ENCODE results near the gene BAIAP2L2. TPM values are rescaled to one million over a fixed set of nuclear protein-coding genes. Genes with fewer than 3 reads are reported as not detected.

Gene BAIAP2L2
- total RNA-seq, 1 donor from 2014 or later: 0.54 TPM

GRCh38 chr22:38072322-38073149 is 37.9 kb downstream of the BAIAP2L2 start:
- H3K9ac ChIP-seq (ENCODE audit: low read length): no peak overlapping the region
- Mint-ChIP-seq H3K36me3 (ENCODE audit: low read depth, unreplicated experiment) (peaks cover 7% of the 10 kb centered on the region), H3K9me3 (ENCODE audit: unreplicated experiment) (no peaks in the 10 kb centered on the region), H3K27me3 (ENCODE audit: low read depth, unreplicated experiment) (peaks cover 3% of the 10 kb centered on the region), H3K4me1 (ENCODE audit: low read depth, unreplicated experiment) (no peaks in the 10 kb centered on the region), H3K27ac (ENCODE audit: unreplicated experiment) (no peak overlapping the region), H3K4me3 (ENCODE audit: unreplicated experiment) (no peak overlapping the region)
- no peaks in the 10 kb centered on the region for H3K4me1 ChIP-seq (ENCODE audit: insufficient read depth, low read length)
- no peak for FAIRE-seq
- H4K20me1 ChIP-seq (ENCODE audit: insufficient read depth, low read length): no peaks in the 10 kb centered on the region
- H2AFZ ChIP-seq (ENCODE audit: low read depth, low read length): no peak overlapping the region
- H3K27ac ChIP-seq (ENCODE audit: low read depth, low read length): no peak overlapping the region
- DNase-seq (ENCODE audit: low read depth): no peak
- H3K79me2 ChIP-seq (ENCODE audit: insufficient read depth, low read length): no peaks in the 10 kb centered on the region
- H3K36me3 ChIP-seq (ENCODE audit: insufficient read depth, low read length): no peaks in the 10 kb centered on the region
- no peaks in the 10 kb centered on the region for H3K27me3 ChIP-seq (ENCODE audit: insufficient read depth, low read length)
- TF ChIP-seq EZH2 (IDR thresholded peaks at IDR 0.05; ENCODE audit: insufficient read depth, low read length) (no peak), CTCF (IDR thresholded peaks at IDR 0.05; ENCODE audit: insufficient read depth, low read depth, low read length) (no peak)
- no peaks in the 10 kb centered on the region for H3K9me3 ChIP-seq (ENCODE audit: insufficient read depth, low read depth, low read length)
- H3K4me2 ChIP-seq (ENCODE audit: low read length): no peak overlapping the region
- H3K4me3 ChIP-seq (ENCODE audit: insufficient read depth, low read depth, low read length): no peak overlapping the region

GRCh38 chr22:38071421-38072321 is 38.8 kb downstream of the BAIAP2L2 start:
- Mint-ChIP-seq H3K27me3 (ENCODE audit: low read depth, unreplicated experiment) (no peaks in the 10 kb centered on the region), H3K36me3 (ENCODE audit: low read depth, unreplicated experiment) (peaks cover 5% of the 10 kb centered on the region), H3K9me3 (ENCODE audit: unreplicated experiment) (no peaks in the 10 kb centered on the region), H3K4me3 (ENCODE audit: unreplicated experiment) (no peak overlapping the region), H3K27ac (ENCODE audit: unreplicated experiment) (no peak overlapping the region), H3K4me1 (ENCODE audit: low read depth, unreplicated experiment) (no peaks in the 10 kb centered on the region)
- H4K20me1 ChIP-seq (ENCODE audit: insufficient read depth, low read length): no peaks in the 10 kb centered on the region
- no peak for DNase-seq (ENCODE audit: low read depth)
- FAIRE-seq: no peak
- no peaks in the 10 kb centered on the region for H3K36me3 ChIP-seq (ENCODE audit: insufficient read depth, low read length)
- no peaks in the 10 kb centered on the region for H3K79me2 ChIP-seq (ENCODE audit: insufficient read depth, low read length)
- H3K4me1 ChIP-seq (ENCODE audit: insufficient read depth, low read length): no peaks in the 10 kb centered on the region
- no peaks in the 10 kb centered on the region for H3K27me3 ChIP-seq (ENCODE audit: insufficient read depth, low read length)
- H3K9ac ChIP-seq (ENCODE audit: low read length): no peak overlapping the region
- no peaks in the 10 kb centered on the region for H3K9me3 ChIP-seq (ENCODE audit: insufficient read depth, low read depth, low read length)
- H3K27ac ChIP-seq (ENCODE audit: low read depth, low read length): no peak overlapping the region
- H3K4me2 ChIP-seq (ENCODE audit: low read length): no peak overlapping the region
- no peak overlapping the region for H2AFZ ChIP-seq (ENCODE audit: low read depth, low read length)
- H3K4me3 ChIP-seq (ENCODE audit: insufficient read depth, low read depth, low read length): no peak overlapping the region
- TF ChIP-seq CTCF (IDR thresholded peaks at IDR 0.05; ENCODE audit: insufficient read depth, low read depth, low read length) (no peak), EZH2 (IDR thresholded peaks at IDR 0.05; ENCODE audit: insufficient read depth, low read length) (no peak)

Measured in astrocyte (in vitro differentiated cells and primary cell).